K562 (cell line): ENCODE results near the gene HOXA10.

Experiments used
- CHCHD3 ChIP-seq: fragments of 250-450 bp; sonication (Bioruptor Pico); IDR thresholded peaks from 2 replicates; pipeline ENCODE4 v2.1.2; 2022; ENCODE audit warnings: mild to moderate bottlenecking
- KLF6 ChIP-seq: fragments of 250-450 bp; sonication (Bioruptor Pico); IDR thresholded peaks from 2 replicates; pipeline ENCODE4 v1.4.0; 2020; ENCODE audit warnings: mild to moderate bottlenecking, moderate library complexity, borderline replicate concordance
- MCM5 ChIP-seq: fragments of 450-650 bp; IDR thresholded peaks from 2 replicates; pipeline ENCODE4 v1.6.1; 2016; ENCODE audit warnings: low read depth
- RCOR1 ChIP-seq, 2 experiments: IDR thresholded peaks; 2 replicates each; pipeline ENCODE4 v1.6.1; 2012; ENCODE audit warnings: low read depth in 2 of 2, low read length in 2 of 2, borderline replicate concordance in 1 of 2, improper control_type of control experiment in 1 of 2
- SRF ChIP-seq, 2 experiments: fragments of 250-450, 450-650 bp in 1 of 2; sonication (Bioruptor Pico) in 1 of 2; sonication (generic) in 1 of 2; formaldehyde crosslinking; IDR thresholded peaks; 2 replicates each; pipeline versions ENCODE4 v1.5.0 to v1.5.1; 2020 to 2022; ENCODE audit warnings: mild to moderate bottlenecking in 1 of 2, missing genetic modification reagents in 1 of 2
- TAF1 ChIP-seq: IDR thresholded peaks from 2 replicates; pipeline ENCODE4 v1.6.1; 2011; ENCODE audit warnings: mild to moderate bottlenecking, low read length, moderate library complexity; ENCODE audit not compliant: insufficient read depth, control insufficient read depth, severe bottlenecking; ENCODE audit errors: extremely low read depth
- ZFP30 ChIP-seq: fragments of 250-450 bp; sonication (Bioruptor Pico); IDR thresholded peaks from 2 replicates; pipeline ENCODE4 v1.8.0; 2022; ENCODE audit warnings: moderate library complexity, mild to moderate bottlenecking, inconsistent platforms, borderline replicate concordance
- ZNF274 ChIP-seq: IDR thresholded peaks from 2 replicates; pipeline ENCODE4 v1.6.1; 2011; ENCODE audit warnings: low read depth, mild to moderate bottlenecking, low read length, moderate library complexity, borderline replicate concordance
- TF ChIP-seq, protein P1 (sequence below), 3 experiments: IDR thresholded peaks in 2 of 3; conservative IDR thresholded peaks in 1 of 3; 2 replicates each; pipeline ENCODE4 v1.5.1; 2011 to 2012; ENCODE audit warnings: low read length in 3 of 3, mild to moderate bottlenecking in 3 of 3, control low read depth in 2 of 3, improper control_type of control experiment in 1 of 3, inconsistent platforms in 1 of 3, low read depth in 1 of 3, mixed read lengths in 1 of 3, moderate library complexity in 1 of 3; ENCODE audit not compliant: insufficient read depth in 2 of 3

DNA sequence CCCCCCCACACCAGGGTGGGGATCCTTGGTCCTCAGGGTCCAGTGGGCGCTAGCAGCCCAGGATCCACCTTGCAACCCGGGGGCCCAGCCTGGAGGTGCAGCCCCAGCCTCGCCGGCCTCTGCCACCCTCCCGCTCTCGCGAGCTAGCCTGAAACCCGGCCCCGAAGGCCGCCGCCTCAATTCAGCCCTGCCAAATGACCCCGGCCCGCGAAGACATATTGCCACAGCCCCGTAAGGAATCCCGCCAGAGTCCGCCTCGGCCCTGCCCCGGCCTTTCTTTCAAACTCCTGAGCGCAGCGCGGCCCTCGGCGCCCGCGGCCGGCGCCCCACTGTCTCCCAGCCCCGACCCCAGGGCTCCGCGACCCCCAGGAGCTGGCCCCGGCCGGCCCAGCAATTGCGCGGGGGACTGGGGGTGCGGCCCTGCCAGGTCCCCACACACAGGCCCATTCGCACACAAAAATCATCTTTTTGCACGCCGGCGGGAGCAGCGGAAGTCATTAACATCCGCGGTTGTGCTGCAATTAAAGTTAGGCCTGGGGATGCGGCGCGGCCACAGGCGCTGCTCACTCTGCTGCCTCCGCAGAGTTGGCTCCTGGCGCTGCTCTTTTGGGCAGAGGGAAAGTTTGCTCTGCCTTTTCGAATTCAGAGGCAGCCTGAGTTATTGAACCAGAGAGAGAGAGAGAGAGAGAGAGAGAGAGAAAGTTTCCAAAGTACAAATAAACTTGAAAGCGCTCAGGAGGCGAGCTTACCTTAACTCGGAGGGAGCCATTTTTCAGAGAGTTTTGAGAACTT is 34.6 kb downstream of the HOXA10 start:
- TF ChIP-seq, protein P1, sequence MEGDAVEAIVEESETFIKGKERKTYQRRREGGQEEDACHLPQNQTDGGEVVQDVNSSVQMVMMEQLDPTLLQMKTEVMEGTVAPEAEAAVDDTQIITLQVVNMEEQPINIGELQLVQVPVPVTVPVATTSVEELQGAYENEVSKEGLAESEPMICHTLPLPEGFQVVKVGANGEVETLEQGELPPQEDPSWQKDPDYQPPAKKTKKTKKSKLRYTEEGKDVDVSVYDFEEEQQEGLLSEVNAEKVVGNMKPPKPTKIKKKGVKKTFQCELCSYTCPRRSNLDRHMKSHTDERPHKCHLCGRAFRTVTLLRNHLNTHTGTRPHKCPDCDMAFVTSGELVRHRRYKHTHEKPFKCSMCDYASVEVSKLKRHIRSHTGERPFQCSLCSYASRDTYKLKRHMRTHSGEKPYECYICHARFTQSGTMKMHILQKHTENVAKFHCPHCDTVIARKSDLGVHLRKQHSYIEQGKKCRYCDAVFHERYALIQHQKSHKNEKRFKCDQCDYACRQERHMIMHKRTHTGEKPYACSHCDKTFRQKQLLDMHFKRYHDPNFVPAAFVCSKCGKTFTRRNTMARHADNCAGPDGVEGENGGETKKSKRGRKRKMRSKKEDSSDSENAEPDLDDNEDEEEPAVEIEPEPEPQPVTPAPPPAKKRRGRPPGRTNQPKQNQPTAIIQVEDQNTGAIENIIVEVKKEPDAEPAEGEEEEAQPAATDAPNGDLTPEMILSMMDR (IDR thresholded peaks at IDR 0.05 in 2 of 3, conservative IDR thresholded peaks at IDR 0.05 in 1 of 3; ENCODE audit: insufficient read depth in 2 of 3, low read depth in 1 of 3, low read length in 3 of 3) = no peak
- TF ChIP-seq TAF1 = no peak
- no peak for TF ChIP-seq CHCHD3 (CRISPR knock-in tag)
- TF ChIP-seq ZFP30 (CRISPR knock-in tag) = no peak
- no peak for TF ChIP-seq ZNF274
- no peak for TF ChIP-seq SRF (CRISPR knock-in tag; IDR thresholded peaks at IDR 0.05)
- TF ChIP-seq KLF6 (CRISPR knock-in tag) = no peak
- no peak for TF ChIP-seq MCM5
- TF ChIP-seq RCOR1 (IDR thresholded peaks at IDR 0.05; ENCODE audit: borderline replicate concordance in 1 of 2, low read depth in 2 of 2, low read length in 2 of 2) = no peak
